ENCODE results near the gene FAM222A. TPM values are rescaled to one million over a fixed set of nuclear protein-coding genes. Genes with fewer than 3 reads are reported as not detected.

Gene FAM222A
- total RNA-seq, 1 donor from 2014 or later: 1.8 TPM

DNA sequence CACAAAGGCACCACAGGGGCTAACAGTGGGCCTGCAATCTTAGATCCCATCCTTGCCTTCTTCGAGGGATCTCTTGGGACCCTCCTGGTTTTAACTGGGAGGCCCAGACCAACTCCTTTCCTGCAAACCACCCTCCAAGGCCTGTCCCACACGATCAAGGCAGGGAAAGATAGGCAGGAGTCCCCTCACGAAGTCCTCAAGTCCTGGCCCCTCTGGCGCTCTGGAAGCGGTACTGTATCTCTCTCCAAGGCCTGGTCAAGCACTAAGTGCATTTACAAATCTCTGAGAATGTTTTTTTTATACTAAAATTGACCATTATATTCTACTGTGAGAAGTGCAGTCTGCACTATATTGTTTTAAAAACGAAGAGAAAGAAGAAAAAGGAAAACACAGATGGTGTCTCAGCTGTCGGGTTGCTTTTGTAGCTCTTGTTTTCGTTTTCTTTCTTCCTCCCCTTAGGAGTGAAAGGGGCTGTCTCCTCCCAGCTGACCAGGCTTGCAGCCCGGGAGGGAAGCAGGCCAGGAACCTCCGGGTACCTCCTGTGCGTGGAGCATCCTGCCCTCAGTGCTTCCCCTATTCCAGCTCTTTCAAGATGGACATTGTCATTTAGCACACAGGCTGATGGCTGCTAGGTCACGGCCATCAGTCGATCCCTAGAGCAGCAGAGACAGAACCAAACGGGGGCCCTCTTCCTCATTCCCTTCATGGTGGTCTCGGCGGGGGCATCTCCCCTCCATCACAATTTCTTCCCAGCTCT is 56.7 kb downstream of the FAM222A start:
- no peak for ATAC-seq
- DNase-seq (ENCODE audit: low spot score): peak; percentile 16

DNA sequence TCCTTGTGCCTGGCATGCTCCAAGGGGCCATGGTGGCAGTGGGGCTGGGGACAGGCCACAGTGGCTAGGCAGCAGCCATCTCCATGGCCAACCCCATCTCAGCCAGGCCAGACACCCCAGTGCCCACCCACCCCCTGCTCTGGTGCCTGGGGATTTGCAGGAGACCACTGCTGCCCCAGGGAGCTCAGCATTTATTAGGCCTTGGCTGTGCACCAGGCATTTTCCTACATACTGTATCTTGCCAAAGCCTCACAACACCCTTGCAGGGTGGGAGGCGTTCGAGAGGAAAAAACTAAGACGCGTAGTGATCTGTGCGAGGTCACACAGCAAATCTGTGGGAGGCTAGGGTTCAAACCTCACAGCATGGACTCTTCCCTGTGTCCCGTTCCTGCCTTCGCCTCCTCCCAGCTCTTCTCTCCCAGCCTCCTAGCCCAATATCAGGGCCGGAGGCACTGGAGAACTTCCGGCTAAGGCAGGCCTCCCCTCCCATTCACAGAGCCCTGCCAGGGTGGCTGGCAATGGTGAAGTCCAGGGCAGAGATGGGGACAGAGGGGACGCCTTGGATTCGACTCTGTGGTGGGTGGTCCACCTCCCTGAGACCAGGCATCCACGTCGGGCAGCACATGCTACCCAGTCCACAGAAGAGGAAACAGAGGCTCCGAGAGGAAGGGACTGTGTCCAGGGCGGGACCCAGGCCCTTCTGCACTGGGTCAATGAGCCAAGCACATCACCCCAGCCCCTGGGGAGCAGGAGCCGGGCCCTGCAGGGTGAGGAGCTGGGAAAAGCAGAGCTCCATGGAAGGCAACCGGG is 57.4 kb downstream of the FAM222A start:
- DNase-seq (ENCODE audit: low spot score) (peak; percentile 34), ATAC-seq (no peak)

DNA sequence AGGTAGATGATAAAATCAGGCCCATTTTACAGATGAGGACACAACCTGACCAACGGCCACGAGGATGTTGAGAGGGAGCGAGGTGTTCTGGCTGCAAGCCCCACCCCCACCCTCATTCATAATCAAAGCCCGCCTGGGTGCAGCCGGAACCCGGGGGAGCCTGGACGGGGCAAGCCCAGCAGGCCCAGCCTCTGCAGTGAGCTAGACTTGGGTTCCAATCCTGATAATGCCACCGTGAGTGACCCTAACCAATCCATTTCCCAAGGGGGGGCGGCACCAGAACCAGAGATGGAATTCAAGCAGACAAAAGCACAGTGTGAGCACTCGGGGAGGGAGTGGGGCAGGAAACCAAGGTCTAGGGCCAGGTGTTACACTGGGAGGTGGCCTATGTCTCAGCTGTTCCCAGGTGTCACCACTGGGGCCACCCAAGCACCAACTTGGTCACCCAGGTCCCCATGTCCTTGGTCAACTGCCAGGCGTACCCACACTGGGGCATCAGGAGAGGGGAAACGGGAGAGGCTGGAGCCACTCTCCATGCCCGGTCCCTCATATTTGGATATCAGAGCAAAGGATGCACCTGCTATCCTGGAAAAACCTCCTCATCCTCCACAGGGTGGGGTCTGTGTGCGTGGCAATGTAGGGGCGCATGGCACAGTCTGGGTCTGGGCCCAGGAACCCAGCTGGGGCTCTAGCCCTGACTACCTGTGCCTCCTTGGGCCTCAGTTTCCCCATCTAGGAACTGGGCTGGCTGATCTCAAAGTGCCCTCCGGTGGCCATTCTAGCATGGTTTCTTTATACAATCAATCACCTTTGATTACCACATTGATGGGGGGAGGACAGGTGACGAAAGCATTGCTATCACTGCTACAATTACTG is 58.4 kb downstream of the FAM222A start:
- DNase-seq (ENCODE audit: low spot score): peak; percentile 38
- ATAC-seq: no peak

DNA sequence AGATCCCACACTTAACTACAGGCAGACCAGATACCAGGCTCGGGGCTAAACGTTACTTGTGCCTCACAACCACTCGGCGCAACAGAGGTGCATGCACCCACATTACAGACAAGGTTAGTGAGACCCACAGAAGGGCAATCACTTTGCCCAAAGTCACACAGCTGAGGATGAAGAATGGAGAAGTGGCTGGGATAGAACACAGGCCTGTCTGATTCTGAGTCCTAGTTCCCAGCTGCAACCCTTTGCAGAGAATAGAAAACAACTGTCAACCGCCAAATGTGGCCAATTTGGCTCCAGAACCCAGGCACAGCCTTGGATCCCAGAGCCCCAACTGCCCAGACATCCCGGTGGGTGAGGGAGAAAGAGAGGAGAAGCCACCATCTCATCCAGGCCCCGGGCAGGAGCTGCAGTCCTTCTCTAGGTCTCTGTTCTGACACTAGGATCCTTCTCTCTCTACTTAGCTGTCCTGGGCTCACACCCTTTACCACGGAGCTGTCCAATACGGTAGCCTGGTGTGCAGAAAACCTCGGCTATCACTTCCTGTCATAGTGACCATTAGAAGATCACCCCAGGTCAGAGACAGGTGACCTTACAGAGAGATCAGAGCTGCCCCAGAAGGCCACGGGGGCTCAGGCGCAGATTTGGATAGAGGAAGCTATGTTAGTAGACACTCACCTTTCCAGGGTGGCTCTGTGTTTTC is 59.1 kb downstream of the FAM222A start:
- no peak for DNase-seq (ENCODE audit: low spot score)
- peak; percentile 52 for ATAC-seq

DNA sequence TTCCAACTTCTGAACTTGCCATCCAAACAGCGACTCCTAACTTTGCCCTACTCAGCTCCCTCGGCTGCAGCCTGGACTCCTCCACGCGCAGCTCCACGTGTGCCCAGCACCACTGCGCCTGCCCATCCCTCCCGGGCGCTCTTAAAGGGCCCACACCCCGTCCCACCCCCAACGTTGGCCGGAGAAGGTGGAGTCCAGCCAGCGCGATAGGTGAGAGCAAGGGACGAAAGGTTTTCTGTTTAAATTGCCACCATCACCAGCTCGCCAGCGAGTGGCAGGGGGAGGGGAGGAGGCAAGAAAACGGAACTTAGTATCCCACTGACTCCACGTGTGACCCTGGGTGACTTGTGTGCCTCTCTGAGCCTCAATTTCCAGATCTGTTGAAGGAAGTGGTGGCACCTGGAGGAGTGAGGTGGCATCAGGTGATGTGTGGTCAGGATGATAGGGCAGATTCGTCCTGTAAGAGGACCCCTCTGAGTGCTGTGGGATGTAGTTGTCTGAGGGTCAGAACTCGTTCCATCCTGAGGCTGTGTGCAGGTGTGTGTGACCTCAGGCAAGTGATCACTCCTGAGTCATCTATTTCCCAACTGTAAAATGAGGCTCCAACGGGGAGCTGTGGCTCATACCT is 59.9 kb downstream of the FAM222A start:
- DNase-seq (ENCODE audit: low spot score) (peak; percentile 72), ATAC-seq (peak; percentile 87)

DNA sequence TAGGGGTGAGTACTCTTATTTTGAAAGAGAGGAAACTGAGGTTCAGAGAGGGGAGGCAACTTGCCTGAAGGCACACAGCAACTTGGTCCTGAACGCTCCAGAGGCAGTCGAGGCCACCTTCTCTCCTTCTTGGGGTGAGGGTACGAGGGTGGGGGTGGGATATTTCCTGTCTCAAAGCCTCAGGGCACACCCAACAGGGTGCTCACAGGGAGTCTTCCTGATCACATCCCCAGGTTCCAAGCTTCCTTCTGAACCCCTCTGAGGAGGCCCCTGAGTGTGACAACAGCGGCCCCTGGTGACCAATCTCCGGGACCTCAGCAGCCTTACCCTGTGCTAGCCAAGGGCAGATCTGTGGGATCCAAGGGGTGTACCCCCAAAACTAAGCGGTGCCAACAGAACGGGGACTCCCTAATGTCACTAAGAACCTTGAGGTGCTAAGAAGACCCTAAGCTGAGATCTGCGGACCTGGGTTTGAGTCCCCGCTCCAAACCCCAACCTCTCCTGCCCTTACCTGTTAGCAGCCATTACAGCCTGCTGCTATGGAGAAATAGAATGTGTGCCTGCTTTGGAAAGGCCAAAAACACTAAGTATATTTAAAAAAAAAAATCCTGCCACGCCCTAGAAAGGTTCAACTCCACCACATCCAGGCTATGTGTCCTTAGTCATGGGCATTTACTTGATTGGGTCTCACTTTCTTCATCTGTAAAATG is 61.7 kb downstream of the FAM222A start:
- ATAC-seq (peak; percentile 78), DNase-seq (ENCODE audit: low spot score) (peak; percentile 76)

DNA sequence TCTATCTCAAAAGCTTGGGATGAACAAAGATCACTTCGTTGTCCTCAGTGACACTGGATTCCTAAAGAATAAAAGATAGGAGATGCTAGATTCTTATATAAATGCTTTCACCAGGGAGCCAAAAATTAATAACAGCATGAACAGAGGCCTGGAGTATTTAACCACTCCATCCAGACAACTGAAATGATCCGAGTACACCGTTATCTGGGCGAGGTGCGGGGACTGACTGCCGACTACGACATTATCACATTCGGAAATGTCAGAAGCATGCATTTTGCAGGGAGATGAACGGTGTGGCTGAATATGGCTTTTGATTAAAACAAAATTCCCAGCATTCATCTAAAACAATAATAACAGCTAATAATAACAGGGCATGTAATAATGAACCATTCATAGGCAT is 63.0 kb downstream of the FAM222A start:
- no peak for DNase-seq (ENCODE audit: low spot score)
- no peak for ATAC-seq

DNA sequence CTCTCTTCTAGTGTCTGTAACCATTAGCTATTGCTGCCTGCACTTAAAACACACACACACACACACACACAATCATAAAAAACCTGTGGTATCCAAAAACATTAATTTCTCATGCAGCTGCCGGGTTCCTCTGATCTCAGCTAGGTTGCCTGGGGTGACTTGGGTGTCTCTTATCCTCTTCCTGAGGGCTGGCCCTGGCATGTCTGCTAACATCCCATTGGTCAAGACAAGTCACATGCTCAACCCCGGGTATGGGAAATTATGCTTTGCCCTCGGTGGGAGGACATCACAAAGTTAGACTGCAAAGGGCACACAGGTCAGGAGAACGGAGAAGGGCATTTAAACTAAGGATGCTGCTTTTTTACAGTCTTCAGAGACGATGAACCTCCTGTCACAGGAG is 63.9 kb downstream of the FAM222A start:
- DNase-seq (ENCODE audit: low spot score): no peak
- no peak for ATAC-seq

DNA sequence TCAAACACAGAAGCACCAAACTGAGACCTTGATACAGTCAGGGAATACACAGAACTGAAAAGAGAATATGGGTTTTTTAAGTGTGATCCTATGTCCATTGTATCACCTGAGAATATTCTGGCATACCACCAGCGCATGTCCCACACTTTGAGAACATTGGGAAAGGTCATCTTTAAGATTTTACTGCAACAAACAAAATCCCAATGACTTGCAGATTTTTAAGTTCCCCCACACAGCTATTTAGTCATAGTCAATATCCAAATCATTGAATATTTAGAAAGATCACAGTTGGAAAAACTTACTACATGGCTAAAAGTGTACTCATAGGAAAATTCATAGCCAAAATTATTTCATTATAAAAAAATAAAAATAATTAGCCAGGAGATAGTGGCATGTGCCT is 65.1 kb downstream of the FAM222A start:
- DNase-seq (ENCODE audit: low spot score): no peak
- no peak for ATAC-seq

DNA sequence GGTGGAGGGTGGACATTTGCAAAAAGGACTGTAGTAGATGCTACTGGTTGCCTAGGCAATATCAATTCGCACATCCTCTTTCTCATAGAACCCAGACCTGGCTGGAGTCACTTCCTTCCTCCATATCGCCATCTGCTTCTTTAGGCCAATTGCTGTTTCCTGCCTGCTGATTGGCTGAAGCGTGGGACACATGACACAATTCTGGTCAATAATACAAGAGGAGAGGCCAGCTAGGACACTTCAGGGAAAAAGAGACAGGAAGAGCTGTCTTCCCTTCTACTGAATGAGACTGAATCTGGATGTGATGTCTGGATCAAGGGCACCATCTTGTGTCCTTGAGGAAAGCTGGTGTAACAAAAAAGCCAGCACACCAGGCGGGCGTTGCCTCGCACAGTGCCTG is 65.8 kb downstream of the FAM222A start:
- DNase-seq (ENCODE audit: low spot score) (no peak), ATAC-seq (no peak)

DNA sequence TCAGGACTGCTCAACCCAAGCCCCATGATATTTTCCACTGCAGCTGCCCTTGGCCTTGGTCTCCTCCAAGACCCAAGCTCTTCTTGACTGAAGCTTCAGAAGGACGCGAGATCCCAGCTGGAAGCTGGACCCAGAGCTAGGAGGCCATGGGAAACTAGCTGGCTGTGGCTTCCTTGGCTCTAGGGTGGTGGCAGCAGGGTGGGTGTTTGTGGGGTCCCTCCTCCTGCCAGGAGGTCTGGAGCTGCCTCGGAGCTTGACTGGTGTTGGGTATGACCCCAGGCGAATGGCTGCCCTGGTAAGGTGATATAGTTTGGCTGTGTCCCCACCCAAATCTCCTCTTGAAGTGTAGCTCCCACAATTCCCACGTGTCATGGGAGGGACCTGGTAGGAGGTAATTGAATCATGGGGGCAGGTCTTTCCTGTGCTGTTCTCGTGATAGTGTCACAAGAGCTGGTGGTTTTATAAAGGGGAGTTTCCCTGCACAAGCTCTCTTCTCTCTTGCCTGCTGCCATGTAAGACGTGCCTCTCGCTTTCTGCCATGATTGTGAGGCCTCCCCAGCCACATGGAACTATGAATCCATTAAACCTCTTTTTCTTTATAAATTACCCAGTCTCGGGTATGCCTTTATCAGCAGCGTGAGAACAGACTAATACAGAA is 68.2 kb downstream of the FAM222A start:
- ATAC-seq (no peak), DNase-seq (ENCODE audit: low spot score) (no peak)

DNA sequence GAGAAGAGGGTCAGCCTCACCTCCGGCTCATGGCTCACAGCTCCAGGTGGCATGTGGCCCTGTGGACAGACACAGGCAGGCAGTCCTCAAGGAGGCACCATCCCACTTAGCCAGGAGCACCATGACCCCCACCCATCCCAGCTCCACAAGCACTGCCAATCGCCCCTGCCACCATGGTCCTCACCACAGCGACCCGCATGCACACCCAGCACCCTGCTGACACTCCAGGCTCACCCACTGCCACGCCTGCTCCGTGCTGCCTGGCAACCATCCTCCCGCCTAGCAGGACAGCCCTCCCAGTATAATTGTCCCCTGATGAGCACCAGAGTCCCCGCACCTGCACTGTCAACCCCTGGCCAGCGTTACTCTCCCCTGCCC is 68.7 kb downstream of the FAM222A start:
- no peak for ATAC-seq
- no peak for DNase-seq (ENCODE audit: low spot score)

DNA sequence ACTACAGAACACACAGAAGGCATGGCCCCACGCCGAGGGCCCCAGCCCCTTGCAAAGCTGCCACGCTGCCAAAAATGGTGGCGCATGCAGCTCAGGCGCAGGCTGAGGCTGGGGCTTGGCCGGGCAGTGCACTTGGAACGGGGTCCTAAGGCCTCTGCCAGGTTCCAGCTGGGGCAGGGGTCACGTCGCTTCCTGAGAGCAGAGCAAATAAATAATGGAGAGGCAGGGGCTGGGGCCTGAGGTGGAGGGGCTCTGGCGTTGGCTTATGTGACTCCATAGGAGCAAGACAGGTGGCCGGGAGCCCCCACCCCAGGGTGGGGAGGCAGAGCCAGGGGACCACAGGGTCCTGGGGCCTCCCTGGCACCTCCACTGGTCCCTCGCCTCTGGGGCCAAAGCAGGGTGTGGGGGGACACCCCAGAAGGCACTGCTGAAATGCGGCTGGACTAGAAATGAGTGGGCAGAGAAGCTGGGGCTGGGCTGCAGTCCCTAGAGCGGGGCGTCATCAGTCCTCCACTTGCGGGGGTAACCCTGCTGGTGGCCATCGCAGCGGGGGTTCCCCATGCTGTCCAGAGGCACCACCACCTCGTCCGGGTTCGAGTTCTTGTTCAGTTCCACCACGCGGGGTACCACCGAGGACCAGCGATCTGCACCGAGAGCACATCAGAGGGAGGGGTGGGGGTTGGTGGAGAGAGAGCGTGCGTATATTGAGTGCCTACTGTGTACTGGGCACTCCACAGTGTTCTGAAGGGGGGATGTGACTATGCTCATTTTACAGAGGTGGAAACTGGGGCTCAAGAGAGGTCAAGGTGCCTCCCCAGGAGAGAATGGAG is 69.7 kb downstream of the FAM222A start:
- no peak for DNase-seq (ENCODE audit: low spot score)
- no peak for ATAC-seq

DNA sequence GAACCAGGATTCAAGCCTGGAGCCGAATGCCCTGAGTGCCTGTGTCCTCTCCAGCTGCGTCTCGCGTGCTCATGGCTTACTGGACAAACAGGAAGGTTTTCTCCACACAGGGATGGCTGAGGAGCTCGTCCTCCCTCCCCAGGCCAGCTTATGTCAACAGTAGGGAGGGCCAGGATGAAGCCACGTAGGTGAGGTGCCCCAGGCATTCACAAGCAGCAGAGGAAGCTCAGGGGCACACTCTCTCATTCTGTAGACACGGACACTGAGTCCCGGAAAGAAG is 70.3 kb downstream of the FAM222A start:
- no peak for DNase-seq (ENCODE audit: low spot score)
- no peak for ATAC-seq

DNA sequence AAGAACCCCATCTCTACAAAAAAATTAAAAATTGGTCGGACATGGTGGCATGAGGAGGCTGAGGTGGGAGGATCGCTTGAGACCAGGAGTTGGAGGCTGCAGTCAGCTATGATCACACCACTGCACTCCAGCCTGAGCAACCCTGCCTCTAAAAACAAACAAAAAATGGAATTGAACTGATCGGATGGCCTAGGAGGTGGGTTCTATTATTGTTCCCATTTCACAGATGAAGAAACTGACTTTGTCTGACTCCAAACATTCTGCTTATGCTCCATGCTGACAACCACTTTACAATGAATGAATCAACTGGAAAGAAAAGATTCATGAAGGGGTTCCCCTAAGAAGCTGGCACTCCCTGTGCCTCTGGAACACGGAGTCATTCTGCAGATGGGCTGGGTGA is 72.2 kb downstream of the FAM222A start:
- DNase-seq (ENCODE audit: low spot score) (no peak), ATAC-seq (no peak)

DNA sequence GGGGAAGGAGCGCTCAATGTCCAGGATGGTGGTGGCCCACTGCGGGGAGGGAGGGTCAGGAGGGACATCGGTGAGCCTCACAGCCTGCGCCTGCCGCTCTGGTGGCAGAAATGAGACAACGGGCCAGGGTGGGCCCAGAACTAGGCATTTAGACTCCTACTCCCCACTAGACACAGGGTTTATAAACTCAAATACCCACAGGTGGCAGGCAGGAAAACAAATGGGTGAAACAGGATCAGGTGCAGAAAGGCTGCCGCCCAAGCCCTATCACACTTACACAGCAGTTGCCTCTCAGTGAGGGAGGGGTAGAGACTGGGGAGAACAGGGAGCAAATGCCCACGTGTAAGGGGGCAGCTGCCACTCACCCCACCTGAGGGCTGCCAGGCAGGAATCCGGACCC is 73.2 kb downstream of the FAM222A start:
- DNase-seq (ENCODE audit: low spot score) (no peak), ATAC-seq (no peak)

DNA sequence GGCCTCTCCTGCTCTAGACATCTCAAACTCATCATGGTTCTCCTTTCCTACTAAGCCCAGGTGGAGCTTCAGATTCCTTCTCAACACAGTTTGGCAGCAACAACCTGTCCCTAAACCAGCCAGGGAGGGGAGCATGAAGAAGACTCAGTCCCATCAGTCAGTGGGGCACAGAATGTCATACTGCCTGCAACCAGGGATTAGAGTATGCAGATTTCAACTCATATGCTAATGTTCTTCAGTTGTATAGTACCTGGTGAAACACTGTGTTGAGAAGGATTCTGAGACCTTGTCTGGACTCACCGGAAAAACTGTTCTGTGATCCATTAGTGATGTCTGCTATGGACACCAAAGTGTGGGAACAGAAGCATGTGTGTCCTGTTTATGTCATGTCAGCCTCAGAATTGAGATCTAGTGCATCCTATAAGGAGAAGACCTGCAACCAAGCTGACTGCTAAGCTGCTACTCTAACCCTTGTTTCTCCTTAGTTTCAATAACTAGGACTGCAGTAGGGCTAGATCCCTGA is 76.0 kb downstream of the FAM222A start:
- DNase-seq (ENCODE audit: low spot score) (no peak), ATAC-seq (no peak)

DNA sequence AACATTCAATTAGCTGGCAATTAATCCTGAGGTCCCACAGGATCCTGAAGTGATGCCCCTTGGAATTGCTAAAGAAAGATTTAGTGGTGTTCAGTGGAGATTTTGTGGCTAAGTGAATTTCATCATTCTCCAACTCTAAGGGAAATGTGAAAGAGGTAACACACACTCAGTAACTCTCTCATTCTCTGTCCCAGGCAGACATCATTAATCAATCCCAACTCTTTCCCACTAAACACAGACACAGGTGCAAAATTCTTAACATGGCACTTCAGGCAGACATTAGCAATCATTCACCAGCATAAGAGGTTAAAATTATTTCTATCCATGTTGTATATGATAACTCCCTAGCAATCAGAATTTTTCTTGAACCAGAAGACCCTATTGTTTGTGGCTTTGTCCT is 79.4 kb downstream of the FAM222A start:
- ATAC-seq (no peak), DNase-seq (ENCODE audit: low spot score) (no peak)

Measured in left lobe of liver (tissue), 2 donors.